Transverse colon (tissue), 4 donors: ENCODE data around the gene SPATC1L.

Experiments used
- CTCF ChIP-seq, 5 experiments: fragments of 200-600 bp in 3 of 5; fragments of 450-650 bp in 2 of 5; sonication (generic) in 3 of 5; IDR thresholded peaks; 1 replicate in 2 of 5; 2 replicates in 3 of 5; pipeline ENCODE4 v1.5.1; 2016 to 2017; ENCODE audit warnings: antibody characterized with exemption in 5 of 5, inconsistent platforms in 3 of 5, mild to moderate bottlenecking in 2 of 5, moderate library complexity in 1 of 5
- POLR2A ChIP-seq: fragments of 450-650 bp; IDR thresholded peaks from one replicate; pipeline ENCODE4 v1.6.1; 2016; ENCODE audit warnings: antibody characterized with exemption, mild to moderate bottlenecking, moderate library complexity
- POLR2AphosphoS5 ChIP-seq, 3 donors: sonication (generic); formaldehyde crosslinking; IDR thresholded peaks; one replicate each; pipeline ENCODE4 v1.6.1; 2016; ENCODE audit warnings: antibody characterized with exemption in 3 of 3

GRCh38 chr21:46122758-46123683 is 61.2 kb downstream of the SPATC1L start:
- TF ChIP-seq CTCF (IDR thresholded peaks at IDR 0.05) (no peak), POLR2A (no peak), POLR2AphosphoS5 (IDR thresholded peaks at IDR 0.05) (no peak)
